ENCODE data around the gene JDP2.

The JDP2 gene

DNA sequence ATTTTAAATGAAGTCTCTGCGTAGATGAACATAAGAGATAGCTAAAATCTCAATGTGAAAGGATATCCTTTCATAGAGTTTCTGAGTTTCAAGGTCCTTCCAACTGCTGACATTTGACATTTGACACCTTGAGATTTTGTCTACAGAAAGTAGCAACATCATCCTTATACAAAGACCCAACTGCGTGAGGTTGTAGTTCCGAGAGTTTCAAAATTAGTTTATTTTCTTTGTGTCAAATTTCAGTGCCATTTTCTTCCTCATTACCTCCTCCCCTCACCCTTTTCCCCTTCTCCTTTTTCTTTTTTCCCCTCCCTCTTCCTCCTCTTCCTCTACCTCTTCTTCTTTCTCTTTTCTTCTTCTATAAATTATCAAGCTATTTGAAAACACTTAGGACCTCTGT lies 67.6 kb downstream of the JDP2 start:
- Histone ChIP-seq H3K27me3 (ENCODE audit: low read length) (no peaks in the 10 kb centered on the region), H3F3A (ENCODE audit: insufficient read depth) (peaks cover 48% of the 10 kb centered on the region), H2AFZ (ENCODE audit: low read depth, low read length, severe bottlenecking) (peak overlapping the region; percentile 7), H3K9me3 (ENCODE audit: insufficient read depth, low read length) (no peaks in the 10 kb centered on the region), H3K79me2 (ENCODE audit: insufficient read depth, low read length) (no peaks in the 10 kb centered on the region), H3K36me3 (ENCODE audit: low read length) (no peaks in the 10 kb centered on the region), H3K9me2 (replicated peaks; ENCODE audit: insufficient read depth, low read length) (no peaks in the 10 kb centered on the region), H3K4me2 (ENCODE audit: low read depth, low read length, poor library complexity, severe bottlenecking) (peak overlapping the region; percentile 63), H3K4me3 (ENCODE audit: insufficient read depth, low read length, poor library complexity, severe bottlenecking) (no peak overlapping the region), H3K9ac (ENCODE audit: low read length) (no peak overlapping the region), H3K27ac (ENCODE audit: low read depth, low read length) (peak overlapping the region; percentile 96), H4K20me1 (ENCODE audit: low read depth, low read length) (no peaks in the 10 kb centered on the region)
- TF ChIP-seq EZH2phosphoT487 (conservative IDR thresholded peaks at IDR 0.05; ENCODE audit: low read length), result no peak
- TF ChIP-seq, protein P1, sequence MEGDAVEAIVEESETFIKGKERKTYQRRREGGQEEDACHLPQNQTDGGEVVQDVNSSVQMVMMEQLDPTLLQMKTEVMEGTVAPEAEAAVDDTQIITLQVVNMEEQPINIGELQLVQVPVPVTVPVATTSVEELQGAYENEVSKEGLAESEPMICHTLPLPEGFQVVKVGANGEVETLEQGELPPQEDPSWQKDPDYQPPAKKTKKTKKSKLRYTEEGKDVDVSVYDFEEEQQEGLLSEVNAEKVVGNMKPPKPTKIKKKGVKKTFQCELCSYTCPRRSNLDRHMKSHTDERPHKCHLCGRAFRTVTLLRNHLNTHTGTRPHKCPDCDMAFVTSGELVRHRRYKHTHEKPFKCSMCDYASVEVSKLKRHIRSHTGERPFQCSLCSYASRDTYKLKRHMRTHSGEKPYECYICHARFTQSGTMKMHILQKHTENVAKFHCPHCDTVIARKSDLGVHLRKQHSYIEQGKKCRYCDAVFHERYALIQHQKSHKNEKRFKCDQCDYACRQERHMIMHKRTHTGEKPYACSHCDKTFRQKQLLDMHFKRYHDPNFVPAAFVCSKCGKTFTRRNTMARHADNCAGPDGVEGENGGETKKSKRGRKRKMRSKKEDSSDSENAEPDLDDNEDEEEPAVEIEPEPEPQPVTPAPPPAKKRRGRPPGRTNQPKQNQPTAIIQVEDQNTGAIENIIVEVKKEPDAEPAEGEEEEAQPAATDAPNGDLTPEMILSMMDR (IDR thresholded peaks at IDR 0.05; ENCODE audit: insufficient read depth, low read length, poor library complexity, severe bottlenecking), result no peak

DNA sequence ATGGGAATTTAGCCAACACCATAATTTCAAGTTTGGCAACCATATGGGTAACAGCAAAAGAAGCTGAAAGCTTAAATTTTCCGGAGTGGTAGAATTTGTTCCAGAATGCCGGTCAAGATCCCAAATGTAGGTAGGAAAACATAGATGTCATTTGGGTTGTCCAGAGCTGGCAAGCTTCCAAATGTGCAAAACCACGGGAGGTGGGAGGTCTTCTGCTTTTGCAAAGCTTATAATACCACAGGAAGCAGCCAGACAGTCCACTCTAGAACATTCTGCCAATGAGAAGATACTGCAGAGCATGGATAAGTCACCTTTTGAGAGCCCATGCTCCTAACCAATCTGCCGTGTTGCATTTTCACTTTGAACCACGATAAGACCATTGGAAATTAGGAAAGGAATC lies 68.1 kb downstream of the JDP2 start:
- H3K36me3 ChIP-seq (ENCODE audit: low read length), result no peaks in the 10 kb centered on the region
- no peak overlapping the region for H3K9ac ChIP-seq (ENCODE audit: low read length)

DNA sequence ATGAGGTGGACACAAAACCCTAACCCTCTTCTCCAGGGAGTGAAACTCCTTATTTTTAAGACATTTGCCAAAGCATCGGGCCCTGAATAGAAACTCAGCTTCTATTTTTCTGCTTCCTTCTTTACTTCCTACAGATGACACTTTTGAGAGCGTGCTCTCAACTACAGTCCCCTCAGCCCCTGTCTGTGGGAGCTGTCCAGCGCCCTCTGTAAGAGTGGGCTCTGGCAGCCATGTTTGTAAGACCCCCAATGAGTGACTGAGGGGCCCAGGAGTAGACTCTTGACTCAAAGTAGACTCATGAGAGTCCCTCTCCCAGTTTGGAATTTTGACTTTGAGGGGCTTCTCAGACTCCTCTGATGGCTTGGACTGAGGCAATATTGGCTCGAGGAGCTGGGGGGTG lies 68.9 kb downstream of the JDP2 start:
- H3K4me2 ChIP-seq (ENCODE audit: low read depth, low read length, poor library complexity, severe bottlenecking), result peak overlapping the region; percentile 12
- H4K20me1 ChIP-seq (ENCODE audit: low read depth, low read length), result no peaks in the 10 kb centered on the region
- peaks cover 42% of the 10 kb centered on the region for H3F3A ChIP-seq (ENCODE audit: insufficient read depth)
- peak overlapping the region; percentile 55 for H2AFZ ChIP-seq (ENCODE audit: low read depth, low read length, severe bottlenecking)
- no peak overlapping the region for H3K4me3 ChIP-seq (ENCODE audit: insufficient read depth, low read length, poor library complexity, severe bottlenecking)
- no peaks in the 10 kb centered on the region for H3K27me3 ChIP-seq (ENCODE audit: low read length)
- no peaks in the 10 kb centered on the region for H3K79me2 ChIP-seq (ENCODE audit: insufficient read depth, low read length)
- TF ChIP-seq, protein P1 (IDR thresholded peaks at IDR 0.05; ENCODE audit: insufficient read depth, low read length, poor library complexity, severe bottlenecking), result no peak
- TF ChIP-seq EZH2phosphoT487 (conservative IDR thresholded peaks at IDR 0.05; ENCODE audit: low read length), result no peak
- H3K9ac ChIP-seq (ENCODE audit: low read length), result peak overlapping the region; percentile 10; the same call in 1 of the 2 replicates
- H3K36me3 ChIP-seq (ENCODE audit: low read length), result no peaks in the 10 kb centered on the region
- no peaks in the 10 kb centered on the region for H3K9me3 ChIP-seq (ENCODE audit: insufficient read depth, low read length)
- H3K9me2 ChIP-seq (replicated peaks; ENCODE audit: insufficient read depth, low read length), result no peaks in the 10 kb centered on the region
- H3K27ac ChIP-seq (ENCODE audit: low read depth, low read length), result peak overlapping the region; percentile 96

More for the DNA sequence above, 68.1 kb downstream of the JDP2 start:
- H3K9me2 ChIP-seq (replicated peaks; ENCODE audit: insufficient read depth, low read length), result no peaks in the 10 kb centered on the region
- TF ChIP-seq, protein P1 (IDR thresholded peaks at IDR 0.05; ENCODE audit: insufficient read depth, low read length, poor library complexity, severe bottlenecking), result no peak
- TF ChIP-seq EZH2phosphoT487 (conservative IDR thresholded peaks at IDR 0.05; ENCODE audit: low read length), result no peak
- no peak overlapping the region for H3K4me3 ChIP-seq (ENCODE audit: insufficient read depth, low read length, poor library complexity, severe bottlenecking)
- no peaks in the 10 kb centered on the region for H4K20me1 ChIP-seq (ENCODE audit: low read depth, low read length)
- H3K9me3 ChIP-seq (ENCODE audit: insufficient read depth, low read length), result no peaks in the 10 kb centered on the region
- no peaks in the 10 kb centered on the region for H3K79me2 ChIP-seq (ENCODE audit: insufficient read depth, low read length)
- H2AFZ ChIP-seq (ENCODE audit: low read depth, low read length, severe bottlenecking), result peak overlapping the region; percentile 7
- H3K4me2 ChIP-seq (ENCODE audit: low read depth, low read length, poor library complexity, severe bottlenecking), result peak overlapping the region; percentile 1
- H3K27ac ChIP-seq (ENCODE audit: low read depth, low read length), result peak overlapping the region; percentile 96
- no peaks in the 10 kb centered on the region for H3K27me3 ChIP-seq (ENCODE audit: low read length)
- H3F3A ChIP-seq (ENCODE audit: insufficient read depth), result peaks cover 43% of the 10 kb centered on the region

Data from SU-DHL-6 (cell line).